ENCODE data around the gene VWA7.

DNA sequence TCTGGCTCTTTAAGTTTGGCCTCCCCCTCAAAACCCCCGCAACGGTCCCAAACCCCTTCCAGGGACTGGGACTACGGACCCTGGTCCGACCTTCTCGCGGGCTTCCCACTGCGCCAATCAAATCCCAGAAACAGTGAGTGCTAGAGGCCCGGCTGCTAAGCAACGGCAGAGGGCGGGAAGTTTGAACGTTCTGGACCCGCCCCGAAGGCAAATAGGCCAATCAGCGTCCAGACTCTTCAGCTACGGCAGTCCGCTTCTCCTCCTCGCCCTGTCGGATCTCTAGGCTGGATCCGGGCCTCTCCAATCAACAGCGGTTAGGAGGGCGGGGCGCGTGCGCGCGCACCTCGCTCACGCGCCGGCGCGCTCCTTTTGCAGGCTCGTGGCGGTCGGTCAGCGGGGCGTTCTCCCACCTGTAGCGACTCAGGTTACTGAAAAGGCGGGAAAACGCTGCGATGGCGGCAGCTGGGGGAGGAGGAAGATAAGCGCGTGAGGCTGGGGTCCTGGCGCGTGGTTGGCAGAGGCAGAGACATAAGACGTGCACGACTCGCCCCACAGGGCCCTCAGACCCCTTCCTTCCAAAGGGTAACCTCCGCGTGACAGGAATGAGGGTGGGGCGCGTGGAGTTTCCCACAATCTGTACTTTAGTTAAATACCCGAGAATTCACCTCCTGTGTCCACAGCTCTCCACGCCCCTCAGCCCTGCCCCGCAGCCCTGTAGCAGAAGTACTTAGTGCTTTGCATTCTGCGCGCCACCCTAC is 37.3 kb downstream of the VWA7 start, which contains the start of gene MSH5:
- TF ChIP-seq, protein P1, sequence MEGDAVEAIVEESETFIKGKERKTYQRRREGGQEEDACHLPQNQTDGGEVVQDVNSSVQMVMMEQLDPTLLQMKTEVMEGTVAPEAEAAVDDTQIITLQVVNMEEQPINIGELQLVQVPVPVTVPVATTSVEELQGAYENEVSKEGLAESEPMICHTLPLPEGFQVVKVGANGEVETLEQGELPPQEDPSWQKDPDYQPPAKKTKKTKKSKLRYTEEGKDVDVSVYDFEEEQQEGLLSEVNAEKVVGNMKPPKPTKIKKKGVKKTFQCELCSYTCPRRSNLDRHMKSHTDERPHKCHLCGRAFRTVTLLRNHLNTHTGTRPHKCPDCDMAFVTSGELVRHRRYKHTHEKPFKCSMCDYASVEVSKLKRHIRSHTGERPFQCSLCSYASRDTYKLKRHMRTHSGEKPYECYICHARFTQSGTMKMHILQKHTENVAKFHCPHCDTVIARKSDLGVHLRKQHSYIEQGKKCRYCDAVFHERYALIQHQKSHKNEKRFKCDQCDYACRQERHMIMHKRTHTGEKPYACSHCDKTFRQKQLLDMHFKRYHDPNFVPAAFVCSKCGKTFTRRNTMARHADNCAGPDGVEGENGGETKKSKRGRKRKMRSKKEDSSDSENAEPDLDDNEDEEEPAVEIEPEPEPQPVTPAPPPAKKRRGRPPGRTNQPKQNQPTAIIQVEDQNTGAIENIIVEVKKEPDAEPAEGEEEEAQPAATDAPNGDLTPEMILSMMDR (IDR thresholded peaks at IDR 0.05): no peak
- no peak for TF ChIP-seq ZFX (IDR thresholded peaks at IDR 0.05; ENCODE audit: borderline replicate concordance)

Measured in 22Rv1 (cell line).